ENCODE results near the gene ANAPC13.

- TF ChIP-seq, protein P1, sequence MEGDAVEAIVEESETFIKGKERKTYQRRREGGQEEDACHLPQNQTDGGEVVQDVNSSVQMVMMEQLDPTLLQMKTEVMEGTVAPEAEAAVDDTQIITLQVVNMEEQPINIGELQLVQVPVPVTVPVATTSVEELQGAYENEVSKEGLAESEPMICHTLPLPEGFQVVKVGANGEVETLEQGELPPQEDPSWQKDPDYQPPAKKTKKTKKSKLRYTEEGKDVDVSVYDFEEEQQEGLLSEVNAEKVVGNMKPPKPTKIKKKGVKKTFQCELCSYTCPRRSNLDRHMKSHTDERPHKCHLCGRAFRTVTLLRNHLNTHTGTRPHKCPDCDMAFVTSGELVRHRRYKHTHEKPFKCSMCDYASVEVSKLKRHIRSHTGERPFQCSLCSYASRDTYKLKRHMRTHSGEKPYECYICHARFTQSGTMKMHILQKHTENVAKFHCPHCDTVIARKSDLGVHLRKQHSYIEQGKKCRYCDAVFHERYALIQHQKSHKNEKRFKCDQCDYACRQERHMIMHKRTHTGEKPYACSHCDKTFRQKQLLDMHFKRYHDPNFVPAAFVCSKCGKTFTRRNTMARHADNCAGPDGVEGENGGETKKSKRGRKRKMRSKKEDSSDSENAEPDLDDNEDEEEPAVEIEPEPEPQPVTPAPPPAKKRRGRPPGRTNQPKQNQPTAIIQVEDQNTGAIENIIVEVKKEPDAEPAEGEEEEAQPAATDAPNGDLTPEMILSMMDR (IDR thresholded peaks at IDR 0.05; ENCODE audit: low read length), result no peak
- no peak for TF ChIP-seq EZH2phosphoT487 (IDR thresholded peaks at IDR 0.05; ENCODE audit: low read length)
- no peak for TF ChIP-seq EZH2 (optimal IDR thresholded peaks at IDR 0.05; ENCODE audit: low read depth, low read length)
Observed at GRCh38 chr3:134525293-134525692, 39.5 kb upstream of the ANAPC13 start.
